Activated naive CD8-positive, alpha-beta T cell treated with anti-CD3 and anti-CD28 coated beads, Interleukin-2, amount 50 U/mL, for 16 hours (primary cell): ENCODE measurements around the gene OR5B21.

Source experiments
- DNase-seq: peaks from one replicate; pipeline ENCODE4 v3.0.0-alpha.2; 2020; ENCODE audit warnings: low read depth, low spot score

OR5B21 gene

DNA sequence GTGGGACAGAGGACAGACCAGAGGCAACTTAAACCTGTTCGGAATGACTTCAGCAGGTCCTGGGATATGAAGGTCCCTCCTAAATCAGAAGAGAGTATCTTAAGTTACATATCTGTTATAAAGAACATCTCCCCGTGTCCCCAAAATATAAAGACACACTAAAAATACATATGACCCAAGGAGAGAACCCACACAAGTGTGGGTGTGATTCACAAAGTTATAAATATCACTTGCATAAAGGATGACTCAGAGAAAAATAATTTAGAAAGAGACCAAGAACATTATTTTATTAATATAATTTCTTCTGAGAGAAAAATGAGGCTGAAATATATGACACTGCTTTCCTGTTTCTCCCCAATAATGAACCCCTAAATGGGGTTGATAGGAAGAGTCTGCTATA is 14.2 kb downstream of the OR5B21 start:
- no peak for DNase-seq

DNA sequence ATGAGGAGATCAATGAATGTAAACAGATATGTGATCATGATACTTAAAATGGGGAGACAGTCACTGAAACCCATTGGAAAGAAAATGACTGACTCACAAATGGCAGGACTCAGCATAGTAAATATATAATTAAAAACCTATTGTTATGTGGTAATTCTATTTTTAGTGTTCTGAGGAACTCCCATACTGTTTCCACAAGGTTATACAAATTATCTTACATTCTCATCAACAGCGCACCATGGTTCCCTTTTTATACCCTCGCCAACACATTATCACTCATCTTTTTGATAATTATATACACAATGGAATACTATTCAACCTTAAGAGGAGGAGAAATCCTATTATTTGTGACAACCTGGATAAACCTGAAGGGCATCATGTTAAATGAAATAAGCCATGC is 17.1 kb downstream of the OR5B21 start:
- no peak for DNase-seq

DNA sequence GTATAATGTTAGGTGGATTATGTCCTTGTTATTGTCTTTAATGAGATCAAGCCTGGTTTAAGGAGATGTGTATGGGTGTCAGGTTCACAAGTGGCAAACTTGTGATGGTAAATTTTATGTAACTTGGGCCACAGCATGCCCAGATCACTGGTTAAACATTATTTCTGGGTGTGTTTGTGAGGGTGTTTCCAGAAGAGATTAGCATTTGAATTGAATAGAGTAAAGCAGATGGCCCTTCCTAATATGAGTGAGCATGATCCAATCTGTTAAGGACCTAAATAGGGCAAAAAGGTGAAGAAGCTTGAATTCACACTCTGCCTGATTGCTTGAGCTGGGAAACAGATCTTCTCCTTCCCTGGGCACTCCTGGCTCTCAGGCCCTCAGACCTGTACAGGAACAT is 20.7 kb downstream of the OR5B21 start:
- DNase-seq = no peak

DNA sequence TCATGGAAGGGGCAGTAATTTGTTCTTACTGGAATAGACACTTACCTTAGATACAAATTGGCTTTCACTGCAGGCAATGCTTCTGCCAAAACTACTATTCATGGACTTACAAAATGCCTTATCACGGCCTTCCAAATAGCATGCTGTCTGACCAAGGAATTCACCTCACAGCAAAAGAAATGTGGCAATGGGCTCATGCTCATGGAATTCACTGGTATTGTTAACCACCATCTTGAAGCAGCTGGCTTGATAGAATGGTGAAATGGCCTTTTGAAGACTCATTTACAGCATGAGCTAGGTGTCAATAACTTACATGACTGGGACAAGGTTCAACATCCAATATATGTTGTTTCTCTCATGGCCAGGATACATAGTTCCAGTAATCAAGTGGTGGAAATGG is 21.9 kb downstream of the OR5B21 start:
- no peak for DNase-seq

DNA sequence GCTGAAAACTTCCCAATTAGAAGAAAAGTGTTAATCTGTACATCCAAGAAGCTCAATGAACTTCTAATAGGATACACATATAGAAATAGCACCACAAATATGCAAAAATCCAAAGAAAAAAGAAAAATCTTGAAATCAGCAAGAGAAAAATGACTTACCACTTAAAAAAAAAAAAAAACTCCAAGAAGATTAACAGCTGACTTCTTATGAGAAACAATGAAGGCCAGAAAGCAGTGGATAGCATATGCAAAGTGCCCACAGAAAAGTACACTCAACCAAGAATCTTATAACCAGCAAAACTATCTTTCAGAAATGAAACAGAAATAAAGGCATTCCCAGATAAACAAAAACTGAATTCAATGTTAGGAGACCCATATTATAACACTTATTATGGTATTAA is 36.0 kb downstream of the OR5B21 start:
- no peak for DNase-seq

DNA sequence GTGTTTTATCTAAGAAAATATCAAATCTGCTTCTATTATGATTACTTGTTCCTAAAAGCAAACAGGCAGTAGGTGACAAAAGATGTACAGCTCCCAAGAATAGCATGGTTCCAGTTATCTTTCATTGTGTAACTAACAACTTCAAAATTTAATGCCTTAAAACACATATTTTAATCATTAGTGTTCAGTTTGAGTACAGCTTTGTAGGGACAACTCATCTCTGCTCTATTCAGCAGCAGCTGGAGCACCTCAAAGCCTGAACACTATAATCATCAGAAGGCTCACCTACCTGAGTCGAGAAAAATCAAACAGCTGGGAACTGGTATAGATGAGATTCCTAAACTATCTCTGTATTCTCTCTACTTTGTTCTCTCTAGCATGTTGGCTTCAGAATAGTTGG is 41.6 kb downstream of the OR5B21 start:
- DNase-seq = no peak

DNA sequence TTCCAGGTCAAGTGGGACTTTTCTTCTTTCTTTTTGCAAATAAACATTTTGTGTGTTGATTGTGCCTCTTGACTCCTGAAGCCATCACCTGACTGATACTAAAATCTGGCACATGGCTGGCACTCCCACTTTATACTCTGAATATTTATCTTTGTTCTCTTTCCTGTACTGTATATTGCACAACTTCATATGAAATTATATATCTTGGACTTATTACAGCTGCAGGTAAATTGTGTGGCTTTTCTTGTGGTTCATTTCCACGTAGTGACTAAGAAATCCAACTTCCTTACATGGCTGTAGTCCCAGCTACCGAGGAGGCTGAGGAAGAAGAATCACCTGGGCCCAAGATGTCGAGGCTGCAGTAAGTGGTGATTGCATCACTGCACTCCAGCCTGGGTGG is 42.2 kb downstream of the OR5B21 start:
- no peak for DNase-seq
